ENCODE measurements around the gene ADM5.

- no peak for TF ChIP-seq CTCF (conservative IDR thresholded peaks at IDR 0.05; ENCODE audit: low read depth in 2 of 2)
- no peak for TF ChIP-seq STAT1 (IDR thresholded peaks at IDR 0.05; ENCODE audit: unreplicated experiment)
- no peak for TF ChIP-seq EZH2 (IDR thresholded peaks at IDR 0.05; ENCODE audit: low read depth, unreplicated experiment)
- no peak for TF ChIP-seq REST (IDR thresholded peaks at IDR 0.05; ENCODE audit: unreplicated experiment)
- no peak for TF ChIP-seq POLR2AphosphoS5 (IDR thresholded peaks at IDR 0.05; ENCODE audit: low read depth)
- no peak for TF ChIP-seq CREB1 (CRISPR knock-in tag; IDR thresholded peaks at IDR 0.05; ENCODE audit: low read depth)
- no peak for TF ChIP-seq ETS1 (IDR thresholded peaks at IDR 0.05)
- no peak for TF ChIP-seq NANOG (IDR thresholded peaks at IDR 0.05; ENCODE audit: borderline replicate concordance)
- no peak for TF ChIP-seq EZH2phosphoT487 (IDR thresholded peaks at IDR 0.05; ENCODE audit: unreplicated experiment)
Observed at GRCh38 chr19:49665036-49665350, 24.4 kb upstream of the ADM5 start.

All from GM23338 (cell line).